ENCODE measurements around the gene KDM4B.
A peak's percentile ranks its signal among the peaks of the same experiment; 100 is the strongest.

Gene KDM4B

GRCh38 chr19:4984106-4984380 lies 15.1 kb downstream of the KDM4B start:
- no peak for DNase-seq

DNA sequence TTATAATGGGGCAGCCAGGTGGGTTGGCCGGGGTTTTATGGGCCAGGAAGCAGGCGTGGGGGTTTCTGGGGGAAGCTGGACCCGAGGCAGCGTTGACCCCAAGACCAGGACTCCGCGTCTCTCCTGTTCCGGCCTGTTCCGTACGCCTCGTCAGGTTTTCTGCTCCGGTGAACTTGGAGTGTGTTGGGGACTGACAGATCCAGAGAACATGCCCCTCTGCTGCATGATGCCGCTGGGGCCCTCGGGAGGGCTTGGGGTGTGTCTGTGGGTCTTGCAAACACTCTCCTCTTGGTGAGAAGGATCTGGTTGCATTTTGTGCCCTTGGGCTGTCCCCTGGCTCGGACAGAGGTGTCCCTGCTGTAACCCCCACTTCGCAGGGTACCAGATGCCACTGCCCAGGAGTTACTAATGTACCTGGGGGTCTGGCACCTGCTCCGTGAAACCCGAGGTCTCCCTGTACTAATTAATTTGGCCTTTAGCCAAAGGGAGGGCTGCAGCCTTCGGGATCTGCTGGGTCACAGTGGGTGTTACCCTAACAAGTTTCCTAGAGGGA lies 15.6 kb downstream of the KDM4B start:
- no peak for DNase-seq

- no peak for DNase-seq
These were observed 16.7 kb downstream of the KDM4B start for GRCh38 chr19:4985551-4985991.

GRCh38 chr19:4986056-4986455 lies 17.1 kb downstream of the KDM4B start:
- no peak for DNase-seq

GRCh38 chr19:4986471-4986891 lies 17.6 kb downstream of the KDM4B start:
- DNase-seq = no peak

- no peak for DNase-seq
These were observed 18.3 kb downstream of the KDM4B start for GRCh38 chr19:4987256-4987655.

GRCh38 chr19:4987692-4988370 lies 18.9 kb downstream of the KDM4B start:
- no peak for DNase-seq

GRCh38 chr19:4988770-4989251 lies 19.9 kb downstream of the KDM4B start:
- peak in 8 of 56 donors; percentile 14 to 57 (median 22) for DNase-seq

GRCh38 chr19:4990306-4990705 lies 21.4 kb downstream of the KDM4B start:
- no peak for DNase-seq

DNA sequence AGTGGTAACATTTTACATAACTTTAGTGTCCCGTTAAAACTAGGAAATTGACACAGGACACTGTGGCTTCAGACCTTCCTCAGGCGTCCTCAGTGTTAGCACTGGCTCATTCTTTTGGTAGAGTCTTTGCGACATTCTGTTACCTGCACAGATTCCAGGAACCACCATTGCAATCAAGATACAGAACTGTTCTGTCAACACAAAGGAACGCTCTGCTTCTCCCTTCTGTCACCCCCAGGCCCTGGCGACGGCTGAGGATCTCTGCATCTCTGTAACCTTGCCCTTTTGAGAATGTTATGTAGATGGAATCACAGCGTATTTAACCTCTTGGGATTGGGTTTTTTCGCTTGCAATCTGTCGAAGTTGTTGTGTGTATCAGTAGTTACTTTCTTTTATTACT lies 22.6 kb downstream of the KDM4B start:
- no peak for DNase-seq

DNA sequence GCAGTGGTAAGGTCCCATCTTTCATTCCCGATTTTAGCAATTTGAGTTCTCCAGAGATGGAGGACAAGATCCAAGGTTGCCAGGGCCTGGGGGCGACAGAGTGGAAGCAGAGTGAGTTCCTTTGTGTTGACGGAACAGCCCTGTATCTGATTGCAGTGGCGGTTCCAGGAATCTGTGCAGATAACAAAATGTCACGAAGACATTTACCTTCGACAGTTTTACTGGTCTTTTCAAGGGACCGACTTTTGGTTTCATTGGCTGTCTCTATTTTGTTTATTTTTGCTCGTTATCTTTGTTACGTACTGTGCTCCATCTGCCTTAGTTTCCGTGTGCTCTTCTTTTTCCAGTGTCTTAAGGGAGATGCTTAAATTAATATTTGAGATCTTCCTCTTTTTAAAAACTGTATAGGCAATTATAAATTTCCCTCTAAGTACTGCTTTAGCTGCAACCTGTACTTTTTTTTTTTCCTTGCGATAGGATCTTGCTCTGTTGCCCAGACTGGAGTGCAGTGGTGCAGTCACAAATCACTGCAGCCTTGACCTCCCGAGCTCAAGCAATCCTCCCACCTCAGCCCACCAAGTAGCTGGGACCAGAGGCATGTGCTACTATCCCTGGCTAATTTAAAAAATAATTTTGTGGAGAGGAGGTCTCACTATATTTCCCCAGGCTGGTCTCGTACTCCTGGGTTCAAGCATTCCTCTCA lies 23.2 kb downstream of the KDM4B start:
- DNase-seq = no peak

- DNase-seq = no peak
These were observed 24.8 kb downstream of the KDM4B start for GRCh38 chr19:4993683-4994082.

DNA sequence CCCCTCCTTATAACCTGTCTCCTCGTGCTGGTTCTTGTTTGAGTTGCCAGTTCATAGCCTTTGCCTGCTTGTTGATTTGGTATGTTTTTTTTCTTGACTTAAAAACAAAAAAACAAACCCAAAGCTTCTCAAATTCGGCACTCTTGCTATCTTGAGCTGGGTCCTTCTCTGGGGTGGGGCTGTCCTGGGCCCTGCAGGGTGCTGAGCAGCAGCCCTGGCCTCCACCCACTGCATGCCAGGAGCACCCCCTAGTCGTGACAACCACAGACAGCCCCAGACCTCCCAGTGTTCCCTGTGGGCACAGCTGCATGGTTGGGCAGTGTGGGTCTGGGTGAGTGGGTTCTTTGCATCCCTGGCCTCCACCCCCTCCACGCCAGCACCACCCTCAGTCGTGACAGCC lies 27.8 kb downstream of the KDM4B start:
- DNase-seq = no peak

DNA sequence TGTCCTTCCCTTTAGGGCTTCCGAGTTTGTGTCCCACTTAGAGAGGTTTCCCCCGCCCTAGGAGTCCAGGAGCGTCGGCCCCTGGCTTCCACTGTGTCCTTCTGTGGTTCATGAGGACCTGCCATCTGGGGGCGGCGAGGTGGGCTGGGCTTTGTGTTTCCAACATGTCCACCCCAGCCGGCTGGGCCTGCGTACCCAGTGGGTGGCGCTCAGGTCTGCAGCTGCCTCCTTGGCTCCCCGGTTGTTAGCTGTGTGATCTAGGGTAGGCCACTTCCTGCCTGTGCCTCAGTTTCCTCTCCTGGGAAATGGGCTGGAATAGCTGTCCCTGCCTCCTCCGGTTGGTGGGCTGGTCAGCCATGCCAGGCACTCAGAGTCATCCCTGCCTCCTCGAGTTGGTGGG lies 28.4 kb downstream of the KDM4B start:
- no peak for DNase-seq

DNA sequence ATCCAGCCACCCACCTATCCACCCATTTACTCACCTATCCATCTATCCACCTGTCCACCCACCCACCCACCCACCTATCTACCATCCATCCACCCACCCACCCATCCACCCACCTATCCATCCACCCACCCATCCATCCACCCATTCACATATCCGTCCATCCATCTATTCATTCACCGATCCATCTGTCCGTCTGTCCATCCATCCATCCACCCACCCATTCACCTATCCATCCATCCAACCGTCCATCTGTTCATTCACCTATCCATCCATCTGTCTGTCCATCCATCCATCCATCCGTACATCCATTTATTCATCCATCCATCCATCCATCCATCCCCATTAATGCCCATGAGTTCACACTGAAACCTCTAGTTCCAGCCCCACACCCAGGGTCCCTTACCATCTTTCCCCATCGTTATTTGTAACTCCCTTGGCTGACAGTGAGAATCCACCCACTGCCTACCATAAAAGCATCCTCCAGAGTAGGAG lies 31.3 kb downstream of the KDM4B start:
- no peak for DNase-seq

GRCh38 chr19:5001615-5002014 lies 32.7 kb downstream of the KDM4B start:
- peak in 9 of 56 donors; percentile 3 to 29 (median 14) for DNase-seq

- no peak for DNase-seq
These were observed 33.2 kb downstream of the KDM4B start for GRCh38 chr19:5002143-5002542.

DNA sequence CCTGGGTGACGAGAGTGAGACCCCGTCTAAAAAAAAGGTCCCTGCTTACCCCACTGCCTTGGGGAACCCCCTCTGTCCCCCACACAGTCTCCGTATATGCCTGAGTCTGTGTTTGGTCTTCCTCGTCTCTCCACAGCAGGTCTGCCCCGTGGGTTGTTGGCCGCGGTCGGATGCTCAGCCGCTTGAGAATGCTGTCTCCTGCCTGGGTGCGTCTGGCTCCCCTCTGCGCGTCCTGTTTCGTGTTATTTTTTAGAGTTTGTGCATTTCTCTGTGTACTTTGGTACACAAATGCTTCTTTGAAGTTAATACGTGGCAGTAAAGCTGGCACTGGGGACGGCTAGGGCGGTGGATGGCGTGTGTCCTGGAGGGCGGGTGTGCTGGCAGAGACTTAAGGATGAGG lies 34.9 kb downstream of the KDM4B start:
- no peak for DNase-seq

- DNase-seq = no peak
These were observed 36.2 kb downstream of the KDM4B start for GRCh38 chr19:5005096-5005495.

DNA sequence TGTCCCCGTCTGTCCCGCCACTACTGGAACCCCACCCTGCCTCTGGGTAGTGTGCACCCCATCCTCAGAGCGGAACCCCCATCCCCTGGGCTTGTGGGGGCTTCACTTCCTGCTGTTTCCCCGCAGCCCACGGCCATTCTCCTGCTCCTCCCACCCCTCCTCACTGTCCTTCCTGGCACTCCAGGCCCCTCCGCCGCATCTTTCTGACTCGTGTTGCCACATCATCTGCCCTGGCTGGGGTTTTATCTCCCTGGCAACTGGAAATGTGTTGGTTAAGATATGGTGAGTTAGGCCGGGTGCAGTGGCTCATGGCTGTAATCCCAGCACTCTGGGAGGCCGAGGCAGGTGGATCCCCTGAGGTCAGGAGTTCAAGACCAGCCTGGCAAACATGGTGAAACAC lies 37.3 kb downstream of the KDM4B start:
- no peak for DNase-seq

GRCh38 chr19:5006821-5007220 lies 37.9 kb downstream of the KDM4B start:
- DNase-seq = no peak

DNA sequence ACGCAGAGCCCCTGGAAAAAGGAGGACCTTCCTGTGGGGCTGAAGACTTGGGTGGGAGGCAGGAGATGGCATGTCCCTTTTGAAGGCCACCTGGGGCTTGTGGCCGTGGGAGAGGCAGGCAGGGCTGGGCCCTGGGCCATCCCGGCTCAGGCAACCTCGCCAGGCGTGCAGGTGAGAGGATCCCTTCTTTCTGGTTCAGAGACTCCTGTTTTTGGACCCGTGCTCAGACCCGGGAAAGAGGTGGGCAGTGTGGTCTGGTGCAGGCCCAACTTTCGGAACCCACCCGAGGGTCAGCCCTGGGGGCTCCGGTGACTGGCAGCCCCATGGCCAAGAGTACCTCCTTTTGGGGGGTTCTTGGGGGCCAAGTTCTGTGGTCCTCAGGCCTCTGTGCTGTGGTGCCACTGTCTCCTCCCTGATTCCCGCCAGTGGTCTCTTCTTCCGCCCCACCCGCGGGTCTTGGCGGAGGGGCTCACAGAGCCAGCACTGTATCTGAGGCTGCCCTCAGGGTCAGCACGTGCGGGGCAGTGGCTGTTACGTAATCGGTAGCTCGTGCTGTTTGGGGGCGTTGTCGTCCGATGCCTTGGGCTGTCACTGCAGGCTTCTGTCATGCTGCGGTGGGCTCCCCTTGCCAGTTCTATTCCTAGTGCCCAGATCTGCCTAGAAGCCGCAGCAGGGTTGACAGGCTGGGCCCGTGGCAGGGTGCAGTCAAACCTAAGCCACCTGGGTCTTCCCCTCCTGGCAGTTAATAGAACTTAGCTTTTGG lies 42.7 kb downstream of the KDM4B start:
- DNase-seq = no peak

All from amygdala (tissue), 56 donors.